Measurements from ENCODE around the gene MAPK11.

MAPK11 gene

DNA sequence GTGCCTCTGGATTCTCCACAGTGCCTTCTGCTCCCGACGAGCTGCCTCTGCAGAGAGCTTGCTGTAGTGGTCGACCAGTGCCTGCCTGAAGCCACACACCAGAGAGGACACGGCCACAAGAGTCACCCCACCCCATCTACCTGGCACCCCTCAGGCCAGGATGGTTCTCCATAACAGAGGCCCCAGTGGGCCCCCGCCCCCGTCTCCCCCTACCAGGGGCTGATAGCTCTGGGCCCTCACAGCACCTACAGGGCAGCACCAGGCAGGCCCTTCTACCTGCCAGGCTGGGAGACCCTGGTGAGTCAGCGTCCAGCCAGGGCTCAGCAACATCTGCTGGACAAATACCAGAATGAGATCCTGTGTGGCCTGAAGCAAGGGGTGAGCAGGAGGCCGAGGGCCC is 47.7 kb downstream of the MAPK11 start:
- no peaks in the 10 kb centered on the region for H3K27me3 ChIP-seq (ENCODE audit: control insufficient read depth in 1 of 2, insufficient read depth in 1 of 2, low read length in 2 of 2)
- H4K91ac ChIP-seq (ENCODE audit: low read length), result no peak overlapping the region
- WGBS, result 93% methylated on average over 8 of the region's 8 CpGs
- no peak overlapping the region for H3K4ac ChIP-seq (ENCODE audit: low read depth in 1 of 2, low read length in 2 of 2)
- no peaks in the 10 kb centered on the region for H3K9me3 ChIP-seq (ENCODE audit: control insufficient read depth, low read length)
- H3K27ac ChIP-seq (ENCODE audit: low read length, poor library complexity, severe bottlenecking), result no peak overlapping the region
- no peak overlapping the region for H3K4me3 ChIP-seq (ENCODE audit: insufficient read depth in 1 of 2, low read depth in 1 of 2, low read length in 2 of 2)
- H3K18ac ChIP-seq (ENCODE audit: low read depth in 1 of 2, low read length in 2 of 2), result no peak overlapping the region
- H3K23ac ChIP-seq (ENCODE audit: low read length in 2 of 2), result no peak overlapping the region
- H2AFZ ChIP-seq (ENCODE audit: low read depth, low read length), result no peak overlapping the region
- no peak overlapping the region for H2AK5ac ChIP-seq (ENCODE audit: low read length, severe bottlenecking)
- H3K36me3 ChIP-seq (ENCODE audit: control insufficient read depth in 1 of 2, insufficient read depth in 2 of 2, low read depth in 1 of 2, low read length in 2 of 2), result peaks cover 88 to 98% of the 10 kb centered on the region in 2 experiments
- no peak overlapping the region for H4K8ac ChIP-seq (ENCODE audit: low read length)
- peaks cover 10% of the 10 kb centered on the region for H3K4me1 ChIP-seq (ENCODE audit: control insufficient read depth, insufficient read depth, low read depth, low read length)
- no peak overlapping the region for H2BK120ac ChIP-seq (ENCODE audit: low read depth, low read length)
- H2BK15ac ChIP-seq (ENCODE audit: low read depth, poor library complexity, severe bottlenecking), result no peak overlapping the region
- H3K9ac ChIP-seq (ENCODE audit: low read length), result no peak overlapping the region
- H2BK12ac ChIP-seq (ENCODE audit: low read length in 2 of 2), result no peak overlapping the region
- H3K79me1 ChIP-seq (replicated peaks; ENCODE audit: low read length, poor library complexity, severe bottlenecking), result peaks cover 27% of the 10 kb centered on the region
- DNase-seq, result no peak
- H3K4me2 ChIP-seq (ENCODE audit: low read length, poor library complexity, severe bottlenecking), result no peak overlapping the region
- H2BK5ac ChIP-seq (ENCODE audit: low read depth, low read length, poor library complexity, severe bottlenecking), result no peak overlapping the region
- H3K14ac ChIP-seq (ENCODE audit: low read length in 2 of 2), result no peak overlapping the region

- Histone ChIP-seq H2BK120ac (ENCODE audit: low read depth, low read length) (no peak overlapping the region), H2BK15ac (ENCODE audit: low read depth, poor library complexity, severe bottlenecking) (no peak overlapping the region)
Measured at GRCh38 chr22:50221410-50222300, 48.5 kb downstream of the MAPK11 start.

GRCh38 chr22:50220603-50221409 is 49.4 kb downstream of the MAPK11 start:
- Histone ChIP-seq H2BK15ac (ENCODE audit: low read depth, poor library complexity, severe bottlenecking) (no peak overlapping the region), H4K8ac (ENCODE audit: low read length) (no peak overlapping the region), H3K36me3 (ENCODE audit: control insufficient read depth in 1 of 2, insufficient read depth in 2 of 2, low read depth in 1 of 2, low read length in 2 of 2) (peaks cover 92 to 98% of the 10 kb centered on the region in 2 experiments), H3K4me3 (ENCODE audit: insufficient read depth in 1 of 2, low read depth in 1 of 2, low read length in 2 of 2) (no peak overlapping the region), H3K4me1 (ENCODE audit: control insufficient read depth, insufficient read depth, low read depth, low read length) (peaks cover 10% of the 10 kb centered on the region), H3K9ac (ENCODE audit: low read length) (no peak overlapping the region), H3K79me1 (replicated peaks; ENCODE audit: low read length, poor library complexity, severe bottlenecking) (peaks cover 22% of the 10 kb centered on the region), H2BK12ac (ENCODE audit: low read length in 2 of 2) (no peak overlapping the region), H3K9me3 (ENCODE audit: control insufficient read depth, low read length) (no peaks in the 10 kb centered on the region), H3K4ac (ENCODE audit: low read depth in 1 of 2, low read length in 2 of 2) (no peak overlapping the region), H2AK5ac (ENCODE audit: low read length, severe bottlenecking) (no peak overlapping the region), H3K27me3 (ENCODE audit: control insufficient read depth in 1 of 2, insufficient read depth in 1 of 2, low read length in 2 of 2) (no peaks in the 10 kb centered on the region), H3K23ac (ENCODE audit: low read length in 2 of 2) (no peak overlapping the region), H3K14ac (ENCODE audit: low read length in 2 of 2) (no peak overlapping the region), H2BK120ac (ENCODE audit: low read depth, low read length) (no peak overlapping the region), H4K91ac (ENCODE audit: low read length) (peak overlapping the region; percentile 16), H2BK5ac (ENCODE audit: low read depth, low read length, poor library complexity, severe bottlenecking) (no peak overlapping the region), H3K4me2 (ENCODE audit: low read length, poor library complexity, severe bottlenecking) (no peak overlapping the region), H3K18ac (ENCODE audit: low read depth in 1 of 2, low read length in 2 of 2) (no peak overlapping the region), H2AFZ (ENCODE audit: low read depth, low read length) (no peak overlapping the region), H3K27ac (ENCODE audit: low read length, poor library complexity, severe bottlenecking) (no peak overlapping the region)
- 98% methylated on average over 45 of the region's 45 CpGs for WGBS
- no peak for DNase-seq

More at GRCh38 chr22:50221410-50222300, 48.5 kb downstream of the MAPK11 start:
- Histone ChIP-seq H2BK5ac (ENCODE audit: low read depth, low read length, poor library complexity, severe bottlenecking) (no peak overlapping the region), H4K91ac (ENCODE audit: low read length) (no peak overlapping the region), H3K23ac (ENCODE audit: low read length in 2 of 2) (no peak overlapping the region), H3K4me3 (ENCODE audit: insufficient read depth in 1 of 2, low read depth in 1 of 2, low read length in 2 of 2) (no peak overlapping the region), H3K18ac (ENCODE audit: low read depth in 1 of 2, low read length in 2 of 2) (no peak overlapping the region), H3K14ac (ENCODE audit: low read length in 2 of 2) (no peak overlapping the region), H3K4me1 (ENCODE audit: control insufficient read depth, insufficient read depth, low read depth, low read length) (peaks cover 10% of the 10 kb centered on the region), H2AK5ac (ENCODE audit: low read length, severe bottlenecking) (no peak overlapping the region), H3K4me2 (ENCODE audit: low read length, poor library complexity, severe bottlenecking) (no peak overlapping the region), H4K8ac (ENCODE audit: low read length) (no peak overlapping the region), H3K9ac (ENCODE audit: low read length) (no peak overlapping the region), H3K27me3 (ENCODE audit: control insufficient read depth in 1 of 2, insufficient read depth in 1 of 2, low read length in 2 of 2) (no peaks in the 10 kb centered on the region), H3K36me3 (ENCODE audit: control insufficient read depth in 1 of 2, insufficient read depth in 2 of 2, low read depth in 1 of 2, low read length in 2 of 2) (peaks cover 90 to 98% of the 10 kb centered on the region in 2 experiments), H3K27ac (ENCODE audit: low read length, poor library complexity, severe bottlenecking) (no peak overlapping the region), H2AFZ (ENCODE audit: low read depth, low read length) (no peak overlapping the region), H3K9me3 (ENCODE audit: control insufficient read depth, low read length) (no peaks in the 10 kb centered on the region), H3K79me1 (replicated peaks; ENCODE audit: low read length, poor library complexity, severe bottlenecking) (peaks cover 27% of the 10 kb centered on the region), H3K4ac (ENCODE audit: low read depth in 1 of 2, low read length in 2 of 2) (no peak overlapping the region), H2BK12ac (ENCODE audit: low read length in 2 of 2) (no peak overlapping the region)
- 95% methylated on average over 19 of the region's 19 CpGs for WGBS
- no peak for DNase-seq
